SHP77 treated with DMSO at 0.1 percent for 48 hours (cell line): Measurements from ENCODE around the gene ANKRD29.

Experiments
- DNase-seq: peaks from one replicate; lab custom pipeline; 2025; lab: John Stamatoyannopoulos, UW

The ANKRD29 gene

DNA sequence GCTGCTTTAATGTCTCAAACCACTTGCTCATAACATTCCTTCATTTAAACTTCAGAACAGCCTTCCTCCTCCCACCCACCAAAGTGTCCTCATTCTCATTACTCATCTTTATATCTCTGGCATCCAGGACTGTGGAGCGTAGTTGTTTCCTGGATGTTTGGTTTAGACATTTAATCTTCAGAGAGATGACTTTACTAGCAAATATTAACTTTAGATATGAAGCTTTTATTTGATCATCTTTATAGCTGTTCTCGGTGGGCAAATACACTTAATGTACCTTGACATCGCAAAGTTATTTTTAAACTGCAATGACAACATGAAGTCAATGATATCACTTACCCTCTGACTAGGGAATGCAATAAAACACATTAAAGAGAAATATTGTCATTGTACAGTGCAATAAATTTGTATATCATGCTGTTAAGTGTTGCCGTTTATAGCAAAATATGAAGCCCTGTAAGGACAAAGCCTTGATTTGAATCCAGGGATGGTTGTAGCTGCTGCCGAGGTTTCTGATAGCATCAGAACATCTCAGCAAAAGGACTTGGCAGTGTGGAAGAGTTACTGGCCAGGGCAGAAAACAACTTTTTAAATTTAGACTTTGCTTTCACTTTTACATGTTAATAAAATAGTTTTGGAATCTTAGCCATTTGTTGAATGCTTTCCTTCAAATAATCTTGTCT is 21.9 kb upstream of the ANKRD29 start:
- peak; percentile 33 for DNase-seq

DNA sequence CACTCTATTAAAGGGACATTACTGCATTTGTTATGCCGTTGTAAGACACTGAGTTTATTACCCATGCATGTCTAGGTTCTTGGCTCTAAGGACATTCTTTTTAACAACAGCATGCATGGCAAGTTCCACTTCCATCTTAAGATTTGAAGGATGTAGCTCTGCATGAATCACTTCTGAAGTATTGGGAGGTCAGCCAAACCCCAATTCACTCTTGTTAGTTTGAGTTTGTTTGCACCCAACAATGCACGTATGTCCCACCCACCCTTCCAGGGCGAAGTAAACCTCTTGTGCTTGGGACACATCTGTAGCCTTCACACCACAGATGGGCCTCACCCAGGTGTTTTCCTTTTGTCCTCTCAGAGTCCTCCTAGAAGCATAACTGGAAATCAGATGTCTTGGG is 21.0 kb upstream of the ANKRD29 start:
- no peak for DNase-seq

DNA sequence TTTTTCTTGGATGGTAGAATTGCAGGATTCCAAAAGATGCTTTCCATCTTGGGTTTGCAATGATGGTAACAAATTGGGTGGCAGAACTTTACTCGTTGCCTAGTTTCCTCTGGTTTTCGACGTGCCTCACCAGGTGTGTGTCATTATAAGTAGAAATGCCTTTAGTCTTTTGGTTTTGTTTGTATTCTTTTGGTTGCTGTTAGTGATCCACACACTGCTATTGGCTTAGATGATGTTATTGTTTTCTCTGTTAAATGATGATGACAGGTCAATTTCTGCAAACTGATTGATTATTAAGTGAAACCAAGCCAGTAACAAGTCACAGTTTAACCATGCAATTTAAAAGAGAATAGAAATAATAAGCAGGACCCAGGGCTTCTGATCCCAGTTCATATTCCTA is 20.4 kb upstream of the ANKRD29 start:
- no peak for DNase-seq

DNA sequence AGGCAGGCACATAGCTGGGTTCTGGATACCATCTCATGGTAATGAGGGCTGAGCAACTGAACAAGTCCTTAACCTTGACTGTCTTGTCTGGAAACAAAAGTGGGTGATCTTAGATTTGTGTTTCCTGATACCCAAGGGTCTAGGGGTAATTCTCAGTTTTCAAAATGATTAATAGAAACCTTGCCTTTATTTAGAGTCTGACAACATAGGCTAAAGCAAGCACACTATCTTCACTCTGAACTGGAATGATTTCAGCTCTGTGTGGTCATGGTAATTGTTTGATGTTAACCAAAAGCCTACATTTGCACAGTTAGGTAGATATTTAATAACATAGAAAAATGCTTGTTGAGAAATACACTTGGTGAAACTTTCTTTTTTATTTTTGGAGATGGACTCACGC is 19.8 kb upstream of the ANKRD29 start:
- no peak for DNase-seq

DNA sequence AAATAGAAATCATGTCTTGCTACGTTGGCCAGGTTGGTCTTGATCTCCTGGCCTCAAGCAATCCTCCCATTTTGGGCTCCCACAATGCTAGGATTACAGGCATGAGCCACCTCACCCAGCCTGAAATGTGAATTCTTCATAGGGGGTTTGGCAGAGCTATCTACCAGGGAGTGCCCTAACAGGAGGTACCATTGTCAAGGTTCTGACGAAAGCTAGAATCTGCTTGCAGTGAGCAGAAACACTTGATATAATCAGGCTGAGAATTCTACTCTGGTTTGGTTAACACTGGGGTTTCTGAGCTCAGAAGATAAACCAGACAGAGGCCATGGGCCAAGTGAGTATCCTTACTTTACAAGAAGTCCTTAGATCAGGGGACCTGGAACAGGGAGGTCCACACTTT is 19.3 kb upstream of the ANKRD29 start:
- DNase-seq = no peak

DNA sequence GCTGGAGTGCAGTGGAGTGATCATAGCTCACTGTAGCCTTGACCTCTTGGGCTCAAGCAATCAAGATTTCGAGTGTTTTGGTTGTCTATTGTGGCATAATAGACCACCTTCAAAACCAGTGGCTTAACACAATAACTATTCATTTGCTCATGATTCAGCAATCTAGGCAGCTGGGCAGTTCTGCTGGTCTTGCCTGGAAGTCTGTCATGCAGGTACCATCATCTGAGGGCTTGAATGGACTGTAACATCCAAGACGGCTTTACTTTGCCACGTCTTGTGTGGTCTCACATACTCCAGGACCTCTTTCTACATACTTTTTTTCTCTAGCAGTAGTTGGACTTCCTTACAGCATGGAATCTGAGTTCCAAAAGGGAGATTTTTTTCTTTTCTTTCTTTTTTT is 13.2 kb upstream of the ANKRD29 start:
- no peak for DNase-seq

DNA sequence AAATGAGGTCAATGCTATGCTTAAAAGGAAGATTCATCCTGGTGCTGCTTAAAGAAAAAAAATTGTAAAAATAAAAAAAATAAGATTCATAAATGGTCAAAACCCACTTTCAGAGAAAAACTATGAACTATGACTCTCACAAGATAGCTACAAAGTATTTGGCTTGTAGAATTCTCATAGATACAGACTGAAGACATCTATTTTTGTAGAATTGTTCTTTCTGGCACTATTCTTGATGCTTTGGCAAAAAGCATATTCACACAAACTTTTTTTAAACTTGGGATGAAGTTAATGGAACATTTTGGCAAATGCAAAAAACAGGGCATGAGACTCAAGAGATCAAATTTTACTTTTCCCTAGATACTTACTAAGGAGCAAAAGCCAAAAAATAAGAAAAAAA is 12.5 kb upstream of the ANKRD29 start:
- DNase-seq = no peak

DNA sequence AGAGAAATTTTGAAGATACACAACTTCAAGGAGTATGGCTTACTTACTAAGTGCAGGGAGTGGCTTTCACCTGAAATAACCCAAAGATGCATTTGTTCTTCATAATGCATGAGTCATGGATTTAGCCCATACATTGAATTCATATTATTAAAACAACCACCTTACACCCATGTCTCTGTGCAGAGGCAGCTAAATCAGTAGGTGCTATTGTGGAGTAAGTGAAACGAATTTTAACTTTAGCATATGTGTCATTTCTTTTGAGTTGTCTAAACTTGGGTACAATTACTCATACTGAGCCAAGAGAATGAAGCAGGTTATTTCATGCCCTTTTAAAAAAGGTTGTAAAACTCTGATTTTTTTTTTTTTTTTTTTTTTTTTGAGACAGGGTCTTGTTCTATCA is 11.0 kb upstream of the ANKRD29 start:
- no peak for DNase-seq

DNA sequence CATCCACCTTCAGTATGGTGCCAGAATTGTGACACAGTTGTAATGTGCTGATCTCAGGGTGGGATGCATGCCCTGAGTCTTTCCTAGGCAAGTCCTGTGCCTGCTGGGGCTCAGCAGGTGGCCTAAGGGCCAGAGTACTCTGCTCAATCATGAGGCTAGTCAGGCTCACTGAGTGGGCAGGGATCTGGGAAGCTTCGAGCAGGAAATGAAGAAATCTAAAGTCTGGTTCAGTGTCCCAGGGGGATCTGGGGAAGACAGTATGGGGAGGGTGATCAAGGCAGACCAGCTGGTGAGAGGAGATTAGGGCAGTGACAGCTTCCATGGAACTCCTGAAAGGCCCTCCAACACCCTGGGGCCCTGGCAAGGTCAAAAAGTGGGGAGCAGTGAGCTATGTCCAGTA is 8.9 kb upstream of the ANKRD29 start:
- DNase-seq = no peak

DNA sequence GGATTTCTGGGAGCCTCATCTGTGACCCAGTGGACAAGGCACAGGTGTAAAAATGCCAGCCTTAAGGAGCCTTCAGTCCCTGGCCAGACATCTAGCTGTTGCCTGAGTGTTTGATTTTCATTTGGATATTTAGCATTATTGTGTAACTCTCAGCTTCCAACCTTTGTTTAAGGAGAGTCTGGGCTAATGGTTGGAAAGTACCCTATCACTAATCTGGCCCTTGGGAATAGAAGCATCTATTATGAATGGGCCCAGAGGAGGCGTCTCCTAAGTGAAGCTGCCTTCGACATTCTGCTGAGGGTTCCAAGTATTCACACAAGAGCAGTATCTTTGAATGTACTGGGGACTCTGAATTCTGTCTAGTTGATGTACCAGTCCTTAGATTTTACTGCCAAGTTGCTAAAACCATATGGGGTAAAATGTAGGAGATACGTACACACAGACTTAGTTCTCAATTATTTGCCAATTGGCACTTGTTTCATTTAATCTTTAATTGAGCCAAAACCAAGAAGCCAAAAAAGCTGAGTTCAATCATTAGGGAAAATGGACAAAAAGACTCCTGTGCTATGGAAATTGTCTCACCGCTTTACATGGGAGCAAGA is 7.2 kb upstream of the ANKRD29 start:
- no peak for DNase-seq

DNA sequence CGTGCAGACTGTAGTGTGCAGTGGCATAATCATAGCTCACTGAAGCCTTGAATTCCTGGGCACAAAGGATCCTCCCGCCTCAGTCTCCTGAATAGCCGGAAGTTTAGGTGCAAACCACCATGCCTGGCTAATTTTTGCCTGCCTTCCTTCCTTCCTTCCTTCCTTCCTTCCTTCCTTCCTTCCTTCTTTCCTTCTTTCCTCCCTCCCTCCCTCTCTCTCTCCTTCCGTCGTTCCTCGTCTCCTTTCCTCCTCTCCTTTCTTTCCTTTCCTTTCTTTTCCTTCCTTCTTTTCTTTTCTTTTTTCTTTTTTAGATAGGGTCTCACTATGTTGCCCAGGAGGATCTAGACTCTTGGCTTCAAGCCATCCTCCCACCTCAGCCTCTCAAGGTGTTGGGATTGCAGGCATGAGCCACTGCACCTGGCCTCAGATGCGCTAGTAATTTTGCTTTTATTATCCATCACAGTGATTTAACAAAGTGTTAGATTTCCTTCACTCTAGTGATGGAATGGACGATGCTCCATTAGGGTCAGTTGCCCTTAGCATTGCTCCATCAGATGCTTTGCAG is 6.6 kb upstream of the ANKRD29 start:
- no peak for DNase-seq

DNA sequence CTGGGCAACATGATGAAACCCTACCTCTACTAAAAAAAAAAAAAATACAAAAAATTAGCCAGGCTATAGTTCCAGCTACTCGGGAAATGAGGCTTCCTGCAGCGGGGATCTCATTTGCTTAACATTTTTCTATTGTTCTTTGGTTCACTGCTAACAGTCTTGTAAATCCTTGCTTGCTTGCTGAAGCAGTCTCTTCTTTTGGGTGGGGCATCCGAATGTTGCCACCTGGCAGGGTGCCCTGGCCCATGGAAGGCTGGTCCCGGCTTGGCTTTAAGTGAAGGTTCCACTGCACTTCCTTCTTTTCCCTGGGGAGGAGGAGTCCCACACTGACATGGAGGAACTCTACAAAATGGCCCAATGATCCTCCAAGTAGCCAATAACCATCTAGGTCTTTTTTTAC is 6.0 kb upstream of the ANKRD29 start:
- DNase-seq = no peak

DNA sequence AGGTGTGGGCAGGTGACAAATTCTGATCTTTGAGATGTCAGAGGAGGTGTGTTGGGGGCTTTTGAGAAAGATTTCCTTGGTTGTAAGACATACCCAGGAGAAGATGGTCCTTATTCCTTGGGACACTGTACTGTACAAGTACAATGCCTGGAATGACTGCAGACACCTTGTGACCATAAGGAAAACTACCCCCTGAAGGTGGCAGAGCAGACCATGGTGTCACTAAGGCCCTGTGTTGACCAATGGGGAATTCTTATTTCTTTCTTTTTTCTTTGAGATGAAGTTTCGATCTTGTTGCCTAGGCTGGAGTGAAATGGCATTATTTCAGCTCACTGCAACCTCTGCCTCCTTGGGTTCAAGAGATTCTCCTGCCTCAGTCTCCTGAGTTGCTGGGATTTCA is 4.4 kb upstream of the ANKRD29 start:
- no peak for DNase-seq

DNA sequence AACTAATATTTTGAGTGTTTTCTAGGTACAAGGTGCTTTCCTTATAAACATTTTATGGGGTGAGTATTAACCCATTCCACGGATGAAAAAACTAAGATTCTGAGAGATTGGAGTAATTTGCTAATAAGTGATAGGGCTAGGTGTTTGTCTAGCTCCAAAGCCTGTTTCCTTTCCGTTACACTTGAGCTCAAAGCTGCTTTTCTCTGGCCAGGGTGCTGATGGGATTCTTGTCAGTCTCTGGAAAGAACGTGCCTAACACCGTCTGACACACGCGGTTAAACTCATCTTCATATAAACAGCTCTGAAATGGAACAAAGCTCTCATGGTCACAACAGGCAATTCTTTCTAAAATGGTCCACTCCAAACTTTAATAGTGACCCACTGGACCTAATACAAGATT is 2.0 kb upstream of the ANKRD29 start:
- no peak for DNase-seq

DNA sequence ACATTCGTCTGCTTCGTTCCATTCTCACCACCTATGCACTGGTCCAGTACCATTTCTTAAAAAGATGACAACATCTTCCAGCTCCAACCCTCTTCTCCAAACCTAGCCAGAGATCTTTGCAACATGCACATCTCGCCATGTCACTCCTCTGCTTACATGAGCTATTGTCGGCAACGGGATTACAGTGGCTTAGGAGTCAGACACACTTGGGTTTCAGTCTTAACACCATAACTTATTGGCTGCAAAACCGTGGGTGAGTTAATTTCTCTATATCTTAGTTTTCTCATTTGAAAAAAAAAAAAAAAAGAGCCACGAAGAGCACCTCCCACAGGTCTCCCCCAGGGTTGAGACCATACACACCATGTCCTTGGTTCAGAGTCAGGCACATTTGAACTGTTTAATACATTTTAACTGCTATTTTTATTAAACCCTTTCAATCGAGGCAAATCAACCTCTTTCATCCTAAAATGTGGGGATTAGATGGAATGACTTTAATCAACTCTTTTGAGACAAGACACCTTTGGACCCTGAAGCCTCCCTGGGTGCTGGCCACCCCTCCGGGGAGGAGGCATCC is 889 bp downstream of the ANKRD29 start:
- no peak for DNase-seq

DNA sequence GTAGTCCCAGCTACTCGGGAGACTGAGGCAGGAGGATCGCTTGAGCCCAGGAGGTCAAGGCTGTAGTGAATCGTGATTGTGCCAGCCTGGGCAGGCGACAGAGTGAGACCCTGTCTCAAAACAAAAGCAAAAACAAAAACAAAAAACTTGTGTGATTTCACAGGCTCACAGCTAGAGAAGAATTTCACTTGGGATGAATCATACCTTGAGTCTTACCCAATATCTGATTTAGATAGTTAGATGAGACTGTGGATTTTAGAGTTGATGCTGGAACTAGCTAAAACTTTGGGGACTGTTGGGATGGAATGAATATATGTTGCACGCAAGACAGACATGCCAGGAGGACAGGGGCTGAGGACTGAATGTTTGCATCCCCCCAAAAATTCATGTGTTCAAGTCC is 4.4 kb downstream of the ANKRD29 start:
- no peak for DNase-seq

DNA sequence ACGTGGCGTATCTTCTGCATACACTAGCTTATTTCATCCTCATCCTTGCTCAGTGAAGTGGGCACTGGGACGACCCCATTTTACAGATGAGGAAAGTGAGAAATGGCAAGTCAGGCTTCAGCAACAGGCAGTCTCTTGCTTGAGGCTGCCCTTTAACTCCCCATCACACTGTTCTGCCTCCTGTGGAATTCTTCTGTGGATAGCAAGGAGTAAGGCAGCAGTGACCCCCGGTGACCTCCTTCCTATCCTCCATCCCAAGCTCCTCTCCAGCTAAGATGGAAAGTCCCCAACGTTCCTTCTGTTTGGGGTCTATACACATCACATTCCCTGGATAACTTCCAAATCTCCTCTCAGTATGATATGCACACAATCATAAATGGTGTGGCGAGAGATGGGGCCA is 10.5 kb downstream of the ANKRD29 start:
- no peak for DNase-seq

DNA sequence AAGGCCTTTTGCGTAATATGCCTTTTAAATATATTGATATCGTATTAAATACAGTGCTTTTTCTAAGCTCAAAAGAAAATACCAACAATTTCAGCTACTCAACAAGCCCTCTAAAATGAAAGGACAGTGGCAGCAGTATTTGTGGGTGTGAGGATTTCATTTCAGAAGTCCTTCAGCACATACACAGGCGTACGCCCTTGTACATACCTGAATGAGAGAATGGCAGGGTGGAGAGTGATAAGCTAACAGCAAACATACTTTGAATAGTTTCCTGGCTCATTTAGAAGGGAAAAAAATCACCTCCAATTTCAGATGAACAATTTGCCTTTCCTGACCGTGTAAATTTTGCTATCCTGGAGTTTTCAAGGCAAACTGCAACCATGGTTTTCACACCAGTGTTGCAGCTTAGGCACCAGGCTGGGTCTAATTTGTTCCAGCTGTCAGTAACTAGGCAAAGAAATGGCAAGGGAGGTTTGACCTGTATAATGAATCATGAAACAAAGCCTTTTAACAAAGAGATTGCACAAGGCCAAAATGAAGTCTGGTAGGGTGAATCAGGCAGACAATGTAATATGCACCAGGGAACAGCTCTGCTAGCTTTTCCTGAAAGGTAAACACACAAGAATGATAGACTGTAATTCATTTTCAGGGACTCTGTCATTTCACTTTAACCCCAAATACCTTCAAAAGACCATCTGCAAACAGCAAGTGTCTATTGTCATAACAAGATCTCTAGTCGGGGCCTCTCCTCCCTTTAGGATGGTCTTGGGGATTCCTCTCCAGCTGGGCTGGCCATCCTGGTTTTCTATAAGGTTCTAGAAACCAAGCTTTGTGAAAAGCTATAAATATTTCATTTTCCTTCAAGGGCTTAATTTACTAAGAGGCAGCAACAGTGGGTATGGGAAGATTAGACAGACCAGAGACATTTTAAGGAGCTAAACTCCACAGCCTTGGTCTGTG is 11.5 kb downstream of the ANKRD29 start:
- DNase-seq = no peak

DNA sequence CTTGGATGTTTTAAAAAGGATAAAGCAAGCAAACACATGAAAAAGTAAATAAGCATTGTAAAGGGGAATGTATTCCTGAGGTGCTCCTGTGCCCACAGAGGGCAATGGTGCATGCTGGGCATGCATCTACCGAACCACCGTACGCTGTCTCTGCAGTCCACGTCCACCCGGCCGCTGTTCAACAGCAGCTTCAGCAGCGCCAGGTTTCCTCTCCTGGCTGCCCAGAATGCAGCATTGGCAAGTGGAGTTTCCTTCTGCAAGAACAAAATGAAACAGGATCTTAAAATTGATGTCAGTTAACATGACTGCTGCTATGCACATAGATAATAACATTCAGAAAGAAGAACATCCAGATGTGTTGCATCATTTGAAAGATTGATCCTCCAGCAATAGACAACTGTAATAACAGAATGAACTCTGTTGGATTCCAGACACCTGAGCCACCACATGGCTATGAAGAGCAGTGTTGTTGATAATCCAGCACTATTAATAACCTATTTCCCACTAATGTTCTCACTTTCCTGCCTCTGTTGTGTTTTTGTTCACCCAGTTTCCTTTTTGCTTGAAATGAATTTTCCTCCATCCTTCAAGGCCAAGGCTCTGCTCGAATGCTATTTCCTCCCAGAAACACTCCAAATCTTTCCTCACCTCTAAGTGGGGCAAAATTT is 13.6 kb downstream of the ANKRD29 start:
- DNase-seq = no peak

DNA sequence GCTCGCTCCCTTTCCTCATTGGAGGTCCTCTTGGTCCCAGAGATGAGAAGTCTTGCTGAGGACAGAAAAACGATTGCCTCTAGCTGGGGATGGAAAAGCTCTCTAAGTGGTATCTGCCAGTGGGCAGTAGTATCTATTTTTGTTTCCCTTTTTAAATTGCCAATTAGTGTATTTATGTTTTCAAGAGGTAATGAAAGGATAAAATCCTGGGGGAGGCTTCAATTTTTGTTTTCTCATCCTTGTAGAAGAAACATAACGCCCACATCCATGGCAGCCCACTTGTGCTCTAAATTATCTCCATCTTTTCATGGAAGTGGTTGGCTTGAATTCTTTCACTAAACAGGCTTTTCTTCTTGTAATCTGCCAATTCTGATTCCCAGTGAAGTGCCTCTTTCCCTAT is 14.3 kb downstream of the ANKRD29 start:
- DNase-seq = no peak

DNA sequence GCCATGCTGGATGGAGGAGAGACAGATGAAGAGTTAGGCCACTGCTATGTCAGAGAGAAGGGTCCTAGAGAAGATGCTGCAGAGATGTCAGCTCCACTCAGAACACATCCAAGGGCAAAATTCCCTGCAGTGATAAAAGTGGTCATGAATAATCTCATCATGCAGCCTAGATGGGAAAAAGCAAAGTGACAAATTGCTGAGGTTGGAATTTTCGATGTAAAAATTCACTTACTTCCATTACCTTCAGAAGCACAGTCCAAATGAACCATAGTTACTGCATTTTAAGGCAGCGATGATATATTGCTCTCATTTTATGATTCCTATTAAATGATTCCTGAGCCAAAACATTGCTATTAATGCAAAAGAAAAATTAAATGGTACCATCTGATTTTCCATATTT is 16.4 kb downstream of the ANKRD29 start:
- DNase-seq = no peak
